Naive thymus-derived CD4-positive, alpha-beta T cell (primary cell): Measurements from ENCODE around the gene NABP1. TPM values are rescaled to one million over a fixed set of nuclear protein-coding genes. Genes with fewer than 3 reads are reported as not detected.

Source experiments
- ATAC-seq: fragments of 150-1000 bp; cut with Tn5 transposase; 2 replicates; pipeline ENCODE4 v1.10.0; 2021; ENCODE audit warnings: mild to moderate bottlenecking, moderate library complexity
- CTCF ChIA-PET: fragments of 350-600 bp; sonication (Branson Sonifier 250); formaldehyde crosslinking; loops from one replicate; lab custom pipeline; 2021; ENCODE audit warnings: antibody characterized with exemption; lab: Charles Lee
- POLR2A ChIA-PET: fragments of 350-600 bp; sonication (Branson Sonifier 250); formaldehyde crosslinking; loops from one replicate; lab custom pipeline; 2021; ENCODE audit warnings: antibody characterized with exemption, inconsistent platforms; lab: Charles Lee
- DNase-seq, 9 donors: peaks; one replicate each; pipeline versions ENCODE4 v3.0.0 to v3.0.0-alpha.2; 2020 to 2022; ENCODE audit warnings: mixed read lengths in 1 of 9
- H3K27ac ChIP-seq: one replicate; pipeline ENCODE4 v1.7.0; 2013; ENCODE audit warnings: mild to moderate bottlenecking, low read depth, low read length, moderate library complexity
- H3K27me3 ChIP-seq, 2 donors: one replicate each; pipeline ENCODE4 v1.7.0; 2013; ENCODE audit warnings: low read length in 2 of 2, mild to moderate bottlenecking in 2 of 2, moderate library complexity in 2 of 2; ENCODE audit not compliant: control insufficient read depth in 2 of 2, insufficient read depth in 2 of 2
- H3K36me3 ChIP-seq, 3 experiments: 1 replicate in 2 of 3; 2 replicates in 1 of 3; pipeline ENCODE4 v1.7.0; 2013; ENCODE audit warnings: low read length in 3 of 3, mild to moderate bottlenecking in 3 of 3, moderate library complexity in 1 of 3; ENCODE audit not compliant: insufficient read depth in 3 of 3, control insufficient read depth in 2 of 3
- H3K4me1 ChIP-seq, 2 donors: one replicate each; pipeline ENCODE4 v1.7.0; 2013; ENCODE audit warnings: low read length in 2 of 2, mild to moderate bottlenecking in 2 of 2, moderate library complexity in 1 of 2; ENCODE audit not compliant: control insufficient read depth in 2 of 2, insufficient read depth in 2 of 2
- H3K4me3 ChIP-seq: 2 replicates; pipeline ENCODE4 v1.7.0; 2013; ENCODE audit warnings: mild to moderate bottlenecking, low read length
- H3K9me3 ChIP-seq, 3 experiments: 1 replicate in 2 of 3; 2 replicates in 1 of 3; pipeline ENCODE4 v1.7.0; 2013; ENCODE audit warnings: low read length in 3 of 3; ENCODE audit not compliant: control insufficient read depth in 2 of 3
- H3K27ac Mint-ChIP-seq, 9 donors: one replicate each; pipeline ENCODE4 v1.8.0; 2020 to 2022; ENCODE audit warnings: mixed read lengths in 9 of 9, mild to moderate bottlenecking in 8 of 9, moderate library complexity in 5 of 9, inconsistent platforms in 2 of 9
- H3K27me3 Mint-ChIP-seq, 5 donors: one replicate each; pipeline ENCODE4 v1.8.0; 2021 to 2022; ENCODE audit warnings: mixed read lengths in 5 of 5, mild to moderate bottlenecking in 1 of 5
- H3K36me3 Mint-ChIP-seq, 5 donors: one replicate each; pipeline ENCODE4 v1.8.0; 2020 to 2022; ENCODE audit warnings: mixed read lengths in 5 of 5, mild to moderate bottlenecking in 3 of 5, inconsistent platforms in 1 of 5
- H3K4me1 Mint-ChIP-seq, 7 donors: one replicate each; pipeline ENCODE4 v1.8.0; 2020 to 2022; ENCODE audit warnings: mixed read lengths in 7 of 7, mild to moderate bottlenecking in 3 of 7, inconsistent platforms in 1 of 7
- H3K4me3 Mint-ChIP-seq, 10 donors: one replicate each; pipeline ENCODE4 v1.8.0; 2020 to 2022; ENCODE audit warnings: mild to moderate bottlenecking in 10 of 10, mixed read lengths in 10 of 10, moderate library complexity in 6 of 10, inconsistent platforms in 2 of 10
- H3K9me3 Mint-ChIP-seq, 11 donors: one replicate each; pipeline ENCODE4 v1.8.0; 2020 to 2022; ENCODE audit warnings: mixed read lengths in 11 of 11, mild to moderate bottlenecking in 4 of 11, inconsistent platforms in 1 of 11, moderate library complexity in 1 of 11
- intact Hi-C, 2 donors: fragments of 100-400 bp; cut with micrococcal nuclease; formaldehyde crosslinking; loops; one replicate each; pipeline ENCODE4 v1.15.1; 2023
- polyA plus RNA-seq, 2 donors: library from polyadenylated mRNA; unstranded; fragments of 300-500 nt; fragmentation: Illumina TruSeq; gene quantifications; one replicate each; pipeline ENCODE4 v1.2.3, GENCODE V29; 2021
- total RNA-seq, 6 experiments: library from RNA in 5 of 6; stranded (reverse) in 5 of 6; gene quantifications; 1 replicate in 5 of 6; 2 replicates in 1 of 6; pipeline ENCODE4 v1.2.3 and lab custom pipeline; 2021 to 2026

NABP1 gene
- total and polyA plus RNA-seq, 7 experiments from 2014 or later = 4.2 to 79.5 (median 48.6) TPM

- H3K27me3 ChIP-seq = no peaks in the 10 kb centered on the region
- no peaks in the 10 kb centered on the region for H3K36me3 ChIP-seq
- POLR2A ChIA-PET = interaction anchor here (0.7 kb wide), 1 partner anchor 11 kb away, joined by 4 read pairs; no protein-coding TSS in a partner anchor
- ATAC-seq (no peak), DNase-seq (no peak)
- Mint-ChIP-seq H3K36me3 (no peaks in the 10 kb centered on the region), H3K9me3 (no peaks in the 10 kb centered on the region), H3K27me3 (peaks cover 0 to 29% (median 0%) of the 10 kb centered on the region in 5 donors), H3K4me3 (no peak overlapping the region), H3K27ac (no peak overlapping the region), H3K4me1 (no peaks in the 10 kb centered on the region)
- no peak overlapping the region for H3K27ac ChIP-seq
- no peaks in the 10 kb centered on the region for H3K4me1 ChIP-seq
- CTCF ChIA-PET = no interaction called here
- intact Hi-C loops = no loop called here
- no peaks in the 10 kb centered on the region for H3K9me3 ChIP-seq
- H3K4me3 ChIP-seq = no peak overlapping the region
These were observed 51.1 kb downstream of the NABP1 start for GRCh38 chr2:191728750-191729624.

- no peak for DNase-seq
- Histone ChIP-seq H3K4me3 (no peak overlapping the region), H3K27me3 (no peaks in the 10 kb centered on the region), H3K36me3 (no peaks in the 10 kb centered on the region), H3K27ac (no peak overlapping the region), H3K9me3 (no peaks in the 10 kb centered on the region), H3K4me1 (no peaks in the 10 kb centered on the region)
- H3K4me1 Mint-ChIP-seq = no peaks in the 10 kb centered on the region
- H3K4me3 Mint-ChIP-seq = no peak overlapping the region
- ChIA-PET POLR2A (no interaction called here), CTCF (no interaction called here)
- no peak for ATAC-seq
- intact Hi-C loops = no loop called here
- no peaks in the 10 kb centered on the region for H3K9me3 Mint-ChIP-seq
- H3K27ac Mint-ChIP-seq = no peak overlapping the region
- H3K27me3 Mint-ChIP-seq = peaks cover 0 to 28% (median 0%) of the 10 kb centered on the region in 5 donors
- H3K36me3 Mint-ChIP-seq = no peaks in the 10 kb centered on the region
These were observed 52.3 kb downstream of the NABP1 start for GRCh38 chr2:191730263-191730662.

Other genes with a start within 250 kb of the NABP1 start
- gene CAVIN2, start 169.0 kb downstream of the NABP1 start, total RNA-seq = 1 to 10 TPM in 1 of 5 experiments, under 1 TPM in 1, not detected in 3; 0.29 to 3.7 TPM
- not detected for gene CAVIN2, start 169.0 kb downstream of the NABP1 start, polyA plus RNA-seq